K562 (cell line): ENCODE data around the gene SNAPC2. TPM values are rescaled to one million over a fixed set of nuclear protein-coding genes. Genes with fewer than 3 reads are reported as not detected.

Source experiments
- ATAC-seq: fragments of 200-7000 bp; cut with Tn5 transposase; 3 replicates; pipeline ENCODE4 v1.9.1; 2020; ENCODE audit warnings: moderate library complexity
- BruUV-seq: library from RNA; stranded (reverse); fragments of 400-500 nt; replicated peaks from 2 replicates; lab custom pipeline; 2021; lab: Mats Ljungman, UMichigan
- CTCF ChIA-PET: fragments of 300-600 bp; formaldehyde crosslinking; extraction: SDS; loops from one replicate; lab custom pipeline; 2021; ENCODE audit warnings: low intra/inter-chr PET ratio; lab: Yijun Ruan, JAX
- POLR2A ChIA-PET: fragments of 300-600, 350-650 bp; sonication (Branson Sonifier 250); formaldehyde crosslinking; extraction: SDS; loops from one replicate; lab custom pipeline; 2021; ENCODE audit warnings: antibody characterized with exemption, inconsistent platforms; lab: Yijun Ruan, JAX
- DNase-seq, 4 experiments: peaks; one replicate each; pipeline versions ENCODE4 v3.0.0 to v3.0.0-alpha.2; 2011 to 2018; ENCODE audit warnings: low spot score in 3 of 4, mixed read lengths in 3 of 4; ENCODE audit errors: extremely low read depth in 1 of 4
- FAIRE-seq: peaks from 2 replicates; lab custom pipeline; 2011; peaks lifted over from hg19 to GRCh38; lab: Jason Lieb, UNC
- H2AFZ ChIP-seq: 2 replicates; pipeline ENCODE4 v1.6.0; 2011; ENCODE audit warnings: low read depth, low read length, control low read depth, inconsistent platforms
- H3K27ac ChIP-seq: fragments of 200-600 bp; 3 replicates; pipeline ENCODE4 v1.8.0; 2011; ENCODE audit warnings: low read depth, mild to moderate bottlenecking, control low read depth, inconsistent platforms, low read length, moderate library complexity, mixed read lengths; ENCODE audit errors: extremely low read depth
- H3K27me3 ChIP-seq, 2 experiments: fragments of 300-600 bp in 1 of 2; 2 replicates in 1 of 2; 3 replicates in 1 of 2; pipeline versions ENCODE4 v1.6.0 to v1.8.0; 2011; ENCODE audit warnings: inconsistent platforms in 2 of 2, low read length in 2 of 2, mild to moderate bottlenecking in 1 of 2, mixed read lengths in 1 of 2, moderate library complexity in 1 of 2; ENCODE audit not compliant: control insufficient read depth in 2 of 2, insufficient read depth in 2 of 2
- H3K36me3 ChIP-seq: fragments of 300-600 bp; 3 replicates; pipeline ENCODE4 v1.8.0; 2011; ENCODE audit warnings: mild to moderate bottlenecking, low read length, inconsistent platforms; ENCODE audit not compliant: control insufficient read depth, insufficient read depth
- H3K4me1 ChIP-seq, 2 experiments: fragments of 200-600 bp in 1 of 2; replicated peaks in 1 of 2; 2 replicates in 1 of 2; 3 replicates in 1 of 2; pipeline versions ENCODE4 v1.5.1 to v1.8.0; 2011; ENCODE audit warnings: inconsistent platforms in 2 of 2, low read length in 2 of 2, mild to moderate bottlenecking in 1 of 2, mixed read lengths in 1 of 2, moderate library complexity in 1 of 2; ENCODE audit not compliant: control insufficient read depth in 2 of 2, insufficient read depth in 2 of 2
- H3K4me2 ChIP-seq: 2 replicates; pipeline ENCODE4 v1.6.1; 2011; ENCODE audit warnings: low read length, control low read depth, inconsistent platforms, mixed read lengths; ENCODE audit not compliant: insufficient read depth
- H3K4me3 ChIP-seq: fragments of 200-600 bp; sonication (generic), shearing (Covaris generic); 2 replicates; pipeline ENCODE4 v1.5.1; 2016; ENCODE audit warnings: control low read depth, inconsistent platforms
- H3K79me2 ChIP-seq: fragments of 200-600 bp; 3 replicates; pipeline ENCODE4 v1.8.0; 2011; ENCODE audit warnings: low read length, inconsistent platforms; ENCODE audit not compliant: control insufficient read depth, insufficient read depth
- H3K9ac ChIP-seq, 2 experiments: 2 replicates each; pipeline versions ENCODE4 v1.6.0 to v1.6.1; 2011; ENCODE audit warnings: low read depth in 2 of 2, low read length in 2 of 2, control low read depth in 1 of 2, inconsistent platforms in 1 of 2, mild to moderate bottlenecking in 1 of 2, mixed read lengths in 1 of 2; ENCODE audit not compliant: insufficient read depth in 1 of 2
- H3K9me1 ChIP-seq: one replicate; pipeline ENCODE4 v1.6.0; 2011; ENCODE audit warnings: inconsistent platforms, mild to moderate bottlenecking, low read length, moderate library complexity; ENCODE audit not compliant: control insufficient read depth, insufficient read depth
- H3K9me3 ChIP-seq: replicated peaks from 2 replicates; pipeline ENCODE4 v1.5.1; 2011; ENCODE audit warnings: low read depth, low read length, inconsistent platforms; ENCODE audit not compliant: control insufficient read depth, insufficient read depth
- H4K20me1 ChIP-seq: replicated peaks from 2 replicates; pipeline ENCODE4 v1.6.1; 2011; ENCODE audit warnings: low read length, inconsistent platforms, mixed read lengths; ENCODE audit not compliant: control insufficient read depth, insufficient read depth
- HBP1 ChIP-seq: fragments of 450-650 bp; formaldehyde crosslinking; IDR thresholded peaks from 2 replicates; pipeline ENCODE4 v1.4.0; 2022; ENCODE audit warnings: missing genetic modification characterization
- POLR2G ChIP-seq: fragments of 200-400 bp; formaldehyde crosslinking; IDR thresholded peaks from 2 replicates; pipeline ENCODE4 v1.6.1; 2017; ENCODE audit warnings: low read depth, mild to moderate bottlenecking, antibody characterized with exemption, low read length, moderate library complexity
- RBFOX2 ChIP-seq: fragments of 200-400 bp; formaldehyde crosslinking; IDR thresholded peaks from 2 replicates; pipeline ENCODE4 v1.6.1; 2017; ENCODE audit warnings: low read depth, mild to moderate bottlenecking, low read length, moderate library complexity
- SUPT5H ChIP-seq: fragments of 450-650 bp; IDR thresholded peaks from 2 replicates; pipeline ENCODE4 v1.6.1; 2016
- WGBS: fragments of 100-300 bp; shearing (Covaris generic); methylation state at CpG from one replicate; pipeline ENCODE4 v1.1.6; 2016; ENCODE audit warnings: low coverage, mixed read lengths; ENCODE audit not compliant: insufficient coverage; ENCODE audit errors: missing lambda C conversion rate; 5-methylcytosine and 5-hydroxymethylcytosine counted together
- in situ Hi-C: fragments of 300-500 bp; cut with MboI; formaldehyde crosslinking; loops from 4 replicates; pipeline ENCODE4 v1.15.0; 2018; ENCODE audit warnings: inconsistent platforms, mixed read lengths
- intact Hi-C: fragments of 100-400 bp; cut with micrococcal nuclease; formaldehyde crosslinking; loops from 2 replicates; pipeline ENCODE4 v1.14.2; 2022
- polyA plus RNA-seq, 8 experiments: library from polyadenylated mRNA; depleted of rRNA in 4 of 8; stranded (reverse) in 5 of 8; unstranded in 3 of 8; fragments of >200 nt; fragmentation: Nextera tagmentation in 2 of 8; fragmentation: Illumina TruSeq in 1 of 8; extraction: Ambion mirVana in 2 of 8; extraction: Trizol in 1 of 8; gene quantifications; 2 replicates each; pipeline versions ENCODE4 v1.2.1 to v1.2.3, GENCODE V29; 2011 to 2014; ENCODE audit warnings: inconsistent platforms in 1 of 8, missing spikeins in 1 of 8
- total RNA-seq, 7 experiments: library from RNA; depleted of rRNA in 6 of 7; stranded (reverse); fragments of >200 nt in 6 of 7; fragmentation: Illumina TruSeq in 2 of 7; extraction: Trizol in 2 of 7; gene quantifications; 2 replicates each; pipeline versions ENCODE4 v1.2.1 to v1.2.3, GENCODE V29; 2011 to 2021; ENCODE audit warnings: low replicate concordance in 1 of 7

The SNAPC2 gene
- total and polyA plus RNA-seq, 9 of the 15 experiments (the other 6 are each of a cell fraction or from before 2014, with no cell fraction given) = 0.59 to 45.1 (median 15.3) TPM

- Histone ChIP-seq H3K27ac (no peak overlapping the region), H3K4me2 (no peak overlapping the region), H3K79me2 (peaks cover 7% of the 10 kb centered on the region), H3K27me3 (no peaks in the 10 kb centered on the region), H3K9me1 (no peaks in the 10 kb centered on the region), H3K9me3 (no peaks in the 10 kb centered on the region), H2AFZ (no peak overlapping the region), H3K9ac (0 out of 4 replicates have a peak overlapping the region, but pooled peaks of 1 of the 2 experiments have one; percentile 48), H3K4me3 (no peak overlapping the region), H3K36me3 (peaks cover 42% of the 10 kb centered on the region; the same call in 1 of the 3 replicates), H4K20me1 (no peaks in the 10 kb centered on the region), H3K4me1 (peaks cover 6 to 81% of the 10 kb centered on the region in 2 experiments; a peak in 4 of 5 replicates)
- in situ Hi-C loops (no loop called here), intact Hi-C loops (no loop called here)
- 0 out of 2 replicates have a peak, but pooled peaks have one; percentile 21 for TF ChIP-seq RBFOX2
- peak; percentile 68 for TF ChIP-seq POLR2G
- no peak for TF ChIP-seq HBP1 (CRISPR knock-in tag)
- 0 out of 2 replicates have a peak, but pooled peaks have one; percentile 20 for TF ChIP-seq SUPT5H
- WGBS = 42% methylated on average over 11 of the region's 12 CpGs
- POLR2A ChIA-PET = interaction anchor here (1.3 kb wide), 1 partner anchor 17 kb away, joined by 3 read pairs; no protein-coding TSS in a partner anchor
- BruUV-seq = no TSS peak
- no peak for ATAC-seq
- DNase-seq = no peak
- no peak for FAIRE-seq
- CTCF ChIA-PET = interaction anchor here (0.6 kb wide), 1 partner anchor 407 kb away, joined by 3 read pairs; the partner anchor contains the start of gene NDUFA7
These were observed 6.0 kb upstream of the SNAPC2 start for GRCh38 chr19:7914099-7914498.
